Thoracic aorta (tissue), 2 donors: ENCODE results near the gene TTC7B. TPM values are rescaled to one million over a fixed set of nuclear protein-coding genes. Genes with fewer than 3 reads are reported as not detected.

ENCODE experiments used
- ATAC-seq: fragments of 150-250 bp; one replicate; pipeline ENCODE4 v1.8.0; 2017; ENCODE audit warnings: low read depth; ENCODE audit not compliant: insufficient number of reproducible peaks, low FRiP score
- DNase-seq: peaks from one replicate; pipeline ENCODE4 v3.0.0-alpha.2; 2020; ENCODE audit warnings: low spot score
- H3K27ac ChIP-seq, 2 donors: fragments of 200-600 bp; sonication (generic); 1 replicate in 1 of 2; 2 replicates in 1 of 2; pipeline ENCODE4 v1.5.1; 2016; ENCODE audit warnings: mild to moderate bottlenecking in 2 of 2, moderate library complexity in 2 of 2
- H3K27me3 ChIP-seq: fragments of 200-600 bp; sonication (generic); replicated peaks from 2 replicates; pipeline ENCODE4 v1.6.0; 2016; ENCODE audit warnings: mild to moderate bottlenecking; ENCODE audit not compliant: insufficient read depth
- H3K36me3 ChIP-seq: fragments of 200-600 bp; sonication (generic); one replicate; pipeline ENCODE4 v1.5.1; 2016
- H3K4me1 ChIP-seq, 2 donors: fragments of 200-600 bp; sonication (generic); 1 replicate in 1 of 2; 2 replicates in 1 of 2; pipeline versions ENCODE4 v1.5.1 to v1.6.0; 2016; ENCODE audit warnings: low read depth in 2 of 2, mild to moderate bottlenecking in 1 of 2; ENCODE audit not compliant: control insufficient read depth in 1 of 2
- H3K4me3 ChIP-seq: fragments of 200-600 bp; sonication (generic); 2 replicates; pipeline ENCODE4 v1.5.1; 2016; ENCODE audit warnings: mild to moderate bottlenecking
- H3K9me3 ChIP-seq: fragments of 200-600 bp; sonication (generic); 2 replicates; pipeline ENCODE4 v1.5.1; 2016
- total RNA-seq, 2 donors: library from RNA; depleted of rRNA; stranded (reverse); fragments of >200 nt; gene quantifications; one replicate each; pipeline versions ENCODE4 v1.1.0 to v1.2.3, GENCODE V29; 2016
- TF ChIP-seq, protein P1 (sequence below): fragments of 200-600 bp; sonication (generic); IDR thresholded peaks from one replicate; pipeline ENCODE4 v1.5.1; 2019; ENCODE audit warnings: antibody characterized with exemption

Gene TTC7B
- total RNA-seq, 2 donors from 2014 or later: 38.9 to 56.3 TPM

GRCh38 chr14:90612801-90613200, 203.4 kb downstream of the TTC7B start:
- Histone ChIP-seq H3K9me3 (no peaks in the 10 kb centered on the region), H3K36me3 (no peaks in the 10 kb centered on the region), H3K27me3 (no peaks in the 10 kb centered on the region), H3K27ac (no peak overlapping the region), H3K4me3 (no peak overlapping the region), H3K4me1 (peaks cover 20 to 40% of the 10 kb centered on the region in 2 donors)
- TF ChIP-seq, protein P1, sequence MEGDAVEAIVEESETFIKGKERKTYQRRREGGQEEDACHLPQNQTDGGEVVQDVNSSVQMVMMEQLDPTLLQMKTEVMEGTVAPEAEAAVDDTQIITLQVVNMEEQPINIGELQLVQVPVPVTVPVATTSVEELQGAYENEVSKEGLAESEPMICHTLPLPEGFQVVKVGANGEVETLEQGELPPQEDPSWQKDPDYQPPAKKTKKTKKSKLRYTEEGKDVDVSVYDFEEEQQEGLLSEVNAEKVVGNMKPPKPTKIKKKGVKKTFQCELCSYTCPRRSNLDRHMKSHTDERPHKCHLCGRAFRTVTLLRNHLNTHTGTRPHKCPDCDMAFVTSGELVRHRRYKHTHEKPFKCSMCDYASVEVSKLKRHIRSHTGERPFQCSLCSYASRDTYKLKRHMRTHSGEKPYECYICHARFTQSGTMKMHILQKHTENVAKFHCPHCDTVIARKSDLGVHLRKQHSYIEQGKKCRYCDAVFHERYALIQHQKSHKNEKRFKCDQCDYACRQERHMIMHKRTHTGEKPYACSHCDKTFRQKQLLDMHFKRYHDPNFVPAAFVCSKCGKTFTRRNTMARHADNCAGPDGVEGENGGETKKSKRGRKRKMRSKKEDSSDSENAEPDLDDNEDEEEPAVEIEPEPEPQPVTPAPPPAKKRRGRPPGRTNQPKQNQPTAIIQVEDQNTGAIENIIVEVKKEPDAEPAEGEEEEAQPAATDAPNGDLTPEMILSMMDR: no peak
- ATAC-seq (no peak), DNase-seq (no peak)

GRCh38 chr14:90611936-90612335, 204.3 kb downstream of the TTC7B start:
- TF ChIP-seq, protein P1: no peak
- H3K9me3 ChIP-seq: no peaks in the 10 kb centered on the region
- peaks cover 20 to 40% of the 10 kb centered on the region in 2 donors for H3K4me1 ChIP-seq
- H3K27ac ChIP-seq: no peak overlapping the region
- no peak for ATAC-seq
- no peaks in the 10 kb centered on the region for H3K27me3 ChIP-seq
- no peak for DNase-seq
- H3K4me3 ChIP-seq: no peak overlapping the region
- no peaks in the 10 kb centered on the region for H3K36me3 ChIP-seq

GRCh38 chr14:90611501-90611900, 204.7 kb downstream of the TTC7B start:
- DNase-seq: no peak
- H3K4me3 ChIP-seq: no peak overlapping the region
- H3K36me3 ChIP-seq: no peaks in the 10 kb centered on the region
- H3K27me3 ChIP-seq: no peaks in the 10 kb centered on the region
- H3K9me3 ChIP-seq: no peaks in the 10 kb centered on the region
- ATAC-seq: no peak
- TF ChIP-seq, protein P1: no peak
- H3K27ac ChIP-seq: no peak overlapping the region
- H3K4me1 ChIP-seq: peaks cover 20 to 38% of the 10 kb centered on the region in 2 donors

DNA sequence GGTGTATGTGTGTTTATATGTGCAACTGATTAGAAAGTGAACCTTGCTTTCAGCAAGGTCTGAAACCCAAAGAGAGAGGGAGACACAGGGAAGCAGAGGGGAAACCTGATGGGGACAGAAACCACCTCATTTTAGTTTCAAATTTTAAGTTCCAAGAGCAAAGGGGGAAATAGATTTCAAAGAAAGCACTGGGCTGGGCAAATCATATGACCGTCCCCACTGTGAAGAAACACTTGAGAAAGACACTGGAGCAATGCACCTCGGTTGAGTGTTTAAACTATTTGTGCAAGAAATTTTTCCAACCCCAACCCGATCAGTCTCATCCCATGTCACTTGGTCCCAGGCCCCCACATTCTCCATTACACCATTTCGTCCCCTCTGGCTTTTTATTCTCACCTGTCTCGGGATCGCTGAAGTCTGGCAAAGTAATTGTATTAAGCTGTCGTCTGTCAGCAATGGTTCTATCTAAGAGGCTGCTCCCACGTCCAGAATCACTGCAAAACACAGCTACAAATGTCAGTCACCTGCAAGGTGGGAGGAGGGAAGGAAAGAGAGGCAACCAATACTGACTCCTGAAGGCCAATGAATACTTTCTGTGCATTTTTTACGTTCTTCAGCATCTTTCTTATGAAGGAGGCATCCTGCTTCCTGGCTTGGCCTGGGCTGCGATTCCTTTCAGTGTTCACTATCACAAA, 205.7 kb downstream of the TTC7B start:
- DNase-seq (no peak), ATAC-seq (no peak)
- H3K36me3 ChIP-seq: no peaks in the 10 kb centered on the region
- no peak overlapping the region for H3K4me3 ChIP-seq
- TF ChIP-seq, protein P1: no peak
- peaks cover 12 to 34% of the 10 kb centered on the region in 2 donors for H3K4me1 ChIP-seq
- no peaks in the 10 kb centered on the region for H3K9me3 ChIP-seq
- H3K27ac ChIP-seq: no peak overlapping the region
- H3K27me3 ChIP-seq: no peaks in the 10 kb centered on the region

DNA sequence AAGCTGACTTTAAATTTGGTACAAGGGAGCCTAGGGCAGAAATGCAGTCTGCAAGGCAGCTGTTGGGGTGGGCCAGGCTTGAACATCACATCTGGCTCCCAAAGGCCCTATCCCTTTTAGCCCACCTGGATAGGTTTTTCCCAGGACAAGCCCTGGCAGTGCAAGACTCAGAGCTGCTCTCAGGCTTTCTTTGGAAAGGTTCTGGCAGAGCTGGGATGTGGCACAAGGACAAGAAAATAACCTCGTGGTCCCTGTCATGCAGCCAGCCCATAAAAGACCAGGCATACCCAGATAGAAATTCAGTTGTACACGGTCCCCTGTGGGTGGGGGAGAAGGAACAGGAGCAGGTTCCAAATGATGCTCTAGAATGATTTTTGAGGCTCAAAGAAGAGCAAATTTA, 206.9 kb downstream of the TTC7B start:
- no peak for ATAC-seq
- no peak for DNase-seq

More for the DNA sequence above, 206.9 kb downstream of the TTC7B start:
- Histone ChIP-seq H3K36me3 (no peaks in the 10 kb centered on the region), H3K4me1 (peaks cover 7 to 26% of the 10 kb centered on the region in 2 donors), H3K27ac (no peak overlapping the region), H3K9me3 (no peaks in the 10 kb centered on the region), H3K27me3 (no peaks in the 10 kb centered on the region), H3K4me3 (no peak overlapping the region)
- TF ChIP-seq, protein P1: no peak
